ENCODE measurements around the gene COL3A1.

GRCh38 chr2:189049709-189050164, 75.6 kb downstream of the COL3A1 start:
- TF ChIP-seq, protein P1, sequence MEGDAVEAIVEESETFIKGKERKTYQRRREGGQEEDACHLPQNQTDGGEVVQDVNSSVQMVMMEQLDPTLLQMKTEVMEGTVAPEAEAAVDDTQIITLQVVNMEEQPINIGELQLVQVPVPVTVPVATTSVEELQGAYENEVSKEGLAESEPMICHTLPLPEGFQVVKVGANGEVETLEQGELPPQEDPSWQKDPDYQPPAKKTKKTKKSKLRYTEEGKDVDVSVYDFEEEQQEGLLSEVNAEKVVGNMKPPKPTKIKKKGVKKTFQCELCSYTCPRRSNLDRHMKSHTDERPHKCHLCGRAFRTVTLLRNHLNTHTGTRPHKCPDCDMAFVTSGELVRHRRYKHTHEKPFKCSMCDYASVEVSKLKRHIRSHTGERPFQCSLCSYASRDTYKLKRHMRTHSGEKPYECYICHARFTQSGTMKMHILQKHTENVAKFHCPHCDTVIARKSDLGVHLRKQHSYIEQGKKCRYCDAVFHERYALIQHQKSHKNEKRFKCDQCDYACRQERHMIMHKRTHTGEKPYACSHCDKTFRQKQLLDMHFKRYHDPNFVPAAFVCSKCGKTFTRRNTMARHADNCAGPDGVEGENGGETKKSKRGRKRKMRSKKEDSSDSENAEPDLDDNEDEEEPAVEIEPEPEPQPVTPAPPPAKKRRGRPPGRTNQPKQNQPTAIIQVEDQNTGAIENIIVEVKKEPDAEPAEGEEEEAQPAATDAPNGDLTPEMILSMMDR (IDR thresholded peaks at IDR 0.05; ENCODE audit: control extremely low read depth in 1 of 3, insufficient read depth in 1 of 3, low read depth in 1 of 3, low read length in 3 of 3): no peak
- TF ChIP-seq ATF3 (IDR thresholded peaks at IDR 0.05; ENCODE audit: insufficient read depth, low read depth, low read length) (no peak), EGR1 (IDR thresholded peaks at IDR 0.05; ENCODE audit: borderline replicate concordance, low read depth, low read length) (no peak), PHF8 (conservative IDR thresholded peaks at IDR 0.05; ENCODE audit: low read depth, low read length) (no peak), BRCA1 (IDR thresholded peaks at IDR 0.05; ENCODE audit: low read depth, low read length) (no peak), SUZ12 (IDR thresholded peaks at IDR 0.05; ENCODE audit: low read length) (no peak), SIN3A (conservative IDR thresholded peaks at IDR 0.05 in 1 of 2, IDR thresholded peaks at IDR 0.05 in 1 of 2; ENCODE audit: low read depth in 1 of 2, low read length in 2 of 2) (no peak), TAF1 (IDR thresholded peaks at IDR 0.05; ENCODE audit: low read depth, low read length) (no peak), CEBPB (IDR thresholded peaks at IDR 0.05; ENCODE audit: low read depth, low read length) (no peak)

Data from H1 (cell line).